PC-9 (cell line): Measurements from ENCODE around the gene RTP5.

Source experiments
- CTCF ChIP-seq: fragments of 200-600 bp; sonication (generic); conservative IDR thresholded peaks from 2 replicates; pipeline ENCODE4 v1.6.1; 2017; ENCODE audit warnings: mixed run types, antibody characterized with exemption, mild to moderate bottlenecking, moderate library complexity
- EZH2 ChIP-seq: fragments of 200-600 bp; sonication (generic); IDR thresholded peaks from 2 replicates; pipeline ENCODE4 v1.8.0; 2017; ENCODE audit warnings: antibody characterized with exemption, low read depth

GRCh38 chr2:241854342-241855244, 14.9 kb upstream of the RTP5 start:
- TF ChIP-seq CTCF (no peak), EZH2 (no peak)
